H1 (cell line): ENCODE data around the gene KEL. TPM values are rescaled to one million over a fixed set of nuclear protein-coding genes. Genes with fewer than 3 reads are reported as not detected.

ENCODE experiments used
- CTCF ChIA-PET: fragments of 300-600 bp; sonication (Branson Sonifier 250); formaldehyde crosslinking; loops from one replicate; lab custom pipeline; 2021; ENCODE audit not compliant: partially characterized antibody; lab: Charles Lee
- POLR2A ChIA-PET: fragments of 300-600 bp; sonication (Branson Sonifier 250); formaldehyde crosslinking; loops from one replicate; lab custom pipeline; 2021; ENCODE audit warnings: inconsistent platforms; ENCODE audit not compliant: partially characterized antibody; lab: Charles Lee
- DNase-seq, 2 experiments: peaks; one replicate each; pipeline versions ENCODE4 v3.0.0 to v3.0.0-alpha.2; 2010 to 2022; ENCODE audit warnings: low spot score in 2 of 2, low read depth in 1 of 2, mixed read lengths in 1 of 2
- FAIRE-seq: peaks from 2 replicates; lab custom pipeline; 2011; peaks lifted over from hg19 to GRCh38; lab: Jason Lieb, UNC
- H2AFZ ChIP-seq: 2 replicates; pipeline ENCODE4 v1.8.1; 2012; ENCODE audit warnings: low read length, inconsistent platforms
- H2AK5ac ChIP-seq: 2 replicates; pipeline ENCODE4 v1.6.1; 2013; ENCODE audit warnings: low read depth, low read length
- H2BK120ac ChIP-seq: replicated peaks from 2 replicates; pipeline ENCODE3; 2013; ENCODE audit warnings: low read depth, low read length, inconsistent platforms
- H2BK12ac ChIP-seq: 2 replicates; pipeline ENCODE4 v1.6.1; 2013; ENCODE audit warnings: low read depth, low read length
- H2BK15ac ChIP-seq: 2 replicates; pipeline ENCODE4 v1.6.1; 2013; ENCODE audit warnings: low read length
- H2BK20ac ChIP-seq: 2 replicates; pipeline ENCODE4 v1.6.1; 2013; ENCODE audit warnings: low read length
- H2BK5ac ChIP-seq: 2 replicates; pipeline ENCODE4 v1.6.1; 2013; ENCODE audit warnings: low read depth, low read length
- H3K14ac ChIP-seq: 2 replicates; pipeline ENCODE4 v1.6.1; 2013; ENCODE audit warnings: inconsistent platforms; ENCODE audit not compliant: insufficient read length
- H3K18ac ChIP-seq: 2 replicates; pipeline ENCODE4 v1.6.1; 2013; ENCODE audit warnings: low read length; ENCODE audit errors: extremely low read depth
- H3K23ac ChIP-seq: 2 replicates; pipeline ENCODE4 v1.6.1; 2013; ENCODE audit warnings: inconsistent platforms; ENCODE audit not compliant: insufficient read length
- H3K23me2 ChIP-seq: 2 replicates; pipeline ENCODE4 v1.6.1; 2013; ENCODE audit warnings: low read depth, low read length
- H3K27ac ChIP-seq: 2 replicates; pipeline ENCODE4 v1.6.1; 2011; ENCODE audit warnings: low read depth, low read length, inconsistent platforms
- H3K27me3 ChIP-seq, 4 experiments: replicated peaks in 1 of 4; 1 replicate in 1 of 4; 2 replicates in 3 of 4; pipeline versions ENCODE4 v1.6.1 to v1.8.1; 2011 to 2013; ENCODE audit warnings: low read length in 3 of 4, mild to moderate bottlenecking in 3 of 4, inconsistent platforms in 2 of 4, mixed read lengths in 2 of 4, moderate library complexity in 1 of 4; ENCODE audit not compliant: control insufficient read depth in 3 of 4, insufficient read depth in 3 of 4; ENCODE audit errors: extremely low read depth in 1 of 4
- H3K36me3 ChIP-seq, 4 experiments: 2 replicates each; pipeline versions ENCODE4 v1.6.1 to v1.8.1; 2011 to 2013; ENCODE audit warnings: mild to moderate bottlenecking in 4 of 4, low read length in 3 of 4, moderate library complexity in 2 of 4, control low read depth in 1 of 4, inconsistent platforms in 1 of 4; ENCODE audit not compliant: insufficient read depth in 4 of 4, control insufficient read depth in 2 of 4
- H3K4ac ChIP-seq: replicated peaks from 2 replicates; pipeline ENCODE3; 2013; ENCODE audit warnings: low read length, low read depth, mixed read lengths, inconsistent platforms; ENCODE audit not compliant: insufficient read length
- H3K4me1 ChIP-seq, 4 experiments: replicated peaks in 1 of 4; 1 replicate in 1 of 4; 2 replicates in 3 of 4; pipeline versions ENCODE4 v1.6.1 to v1.8.1; 2011 to 2013; ENCODE audit warnings: low read length in 3 of 4, inconsistent platforms in 2 of 4, mixed read lengths in 1 of 4; ENCODE audit not compliant: insufficient read depth in 4 of 4, control insufficient read depth in 3 of 4
- H3K4me2 ChIP-seq, 2 experiments: 2 replicates each; pipeline versions ENCODE4 v1.6.1 to v1.8.1; 2011 to 2013; ENCODE audit warnings: low read depth in 2 of 2, low read length in 2 of 2, control low read depth in 1 of 2, inconsistent platforms in 1 of 2, mild to moderate bottlenecking in 1 of 2; ENCODE audit not compliant: insufficient read depth in 1 of 2
- H3K4me3 ChIP-seq, 4 experiments: fragments of 200-600, 300-600 bp in 1 of 4; sonication (generic), shearing (Covaris generic), sonication (Bioruptor Twin) in 1 of 4; 2 replicates each; pipeline versions ENCODE4 v1.5.1 to v1.8.1; 2011 to 2016; ENCODE audit warnings: low read length in 4 of 4, low read depth in 3 of 4, control low read depth in 2 of 4, inconsistent platforms in 2 of 4, mild to moderate bottlenecking in 2 of 4, mixed read lengths in 1 of 4, moderate library complexity in 1 of 4; ENCODE audit not compliant: insufficient read depth in 2 of 4; ENCODE audit errors: extremely low read depth in 1 of 4
- H3K56ac ChIP-seq: replicated peaks from 2 replicates; pipeline ENCODE3; 2013; ENCODE audit warnings: low read depth, mild to moderate bottlenecking, mixed read lengths, low read length, inconsistent platforms; ENCODE audit not compliant: insufficient read length
- H3K79me1 ChIP-seq: 2 replicates; pipeline ENCODE4 v1.6.1; 2013; ENCODE audit warnings: low read depth, low read length, control low read depth
- H3K79me2 ChIP-seq, 2 experiments: 2 replicates each; pipeline versions ENCODE4 v1.6.1 to v1.8.1; 2012 to 2013; ENCODE audit warnings: low read length in 2 of 2, mild to moderate bottlenecking in 2 of 2, inconsistent platforms in 1 of 2; ENCODE audit not compliant: insufficient read depth in 2 of 2, control insufficient read depth in 1 of 2
- H3K9ac ChIP-seq, 4 experiments: replicated peaks in 1 of 4; 1 replicate in 1 of 4; 2 replicates in 3 of 4; pipeline versions ENCODE4 v1.6.1 to v1.8.1; 2011 to 2013; ENCODE audit warnings: low read depth in 3 of 4, low read length in 3 of 4, control low read depth in 2 of 4, mild to moderate bottlenecking in 2 of 4, moderate library complexity in 2 of 4, inconsistent platforms in 1 of 4; ENCODE audit errors: extremely low read depth in 1 of 4
- H3K9me3 ChIP-seq, 2 experiments: 2 replicates each; pipeline versions ENCODE4 v1.6.1 to v1.8.1; 2012 to 2013; ENCODE audit warnings: mild to moderate bottlenecking in 2 of 2, moderate library complexity in 2 of 2, control low read depth in 1 of 2, inconsistent platforms in 1 of 2, low read depth in 1 of 2, low read length in 1 of 2, mixed read lengths in 1 of 2; ENCODE audit not compliant: insufficient read depth in 2 of 2
- H4K20me1 ChIP-seq, 2 experiments: replicated peaks in 1 of 2; 2 replicates each; pipeline versions ENCODE3 to v1.8.1; 2011 to 2013; ENCODE audit warnings: inconsistent platforms in 2 of 2, low read length in 2 of 2, mild to moderate bottlenecking in 1 of 2; ENCODE audit not compliant: insufficient read depth in 2 of 2, control insufficient read depth in 1 of 2
- H4K5ac ChIP-seq: 2 replicates; pipeline ENCODE4 v1.6.1; 2013; ENCODE audit warnings: low read length, low read depth, mixed read lengths, inconsistent platforms; ENCODE audit not compliant: insufficient read length
- H4K8ac ChIP-seq: 2 replicates; pipeline ENCODE4 v1.8.0; 2013; ENCODE audit warnings: mild to moderate bottlenecking, moderate library complexity, low read length, inconsistent platforms; ENCODE audit not compliant: insufficient read depth; ENCODE audit errors: extremely low read depth
- H4K91ac ChIP-seq: replicated peaks from 2 replicates; pipeline ENCODE3; 2013; ENCODE audit warnings: low read length, mixed read lengths, inconsistent platforms; ENCODE audit not compliant: insufficient read length
- CHD2 ChIP-seq: IDR thresholded peaks from 2 replicates; pipeline ENCODE4 v1.6.1; 2012; ENCODE audit warnings: low read length, improper control_type of control experiment
- E2F6 ChIP-seq: IDR thresholded peaks from 2 replicates; pipeline ENCODE4 v1.6.1; 2012; ENCODE audit warnings: inconsistent platforms
- EZH2 ChIP-seq: fragments of 200-600 bp; sonication (generic); IDR thresholded peaks from 2 replicates; pipeline ENCODE4 v1.7.1; 2012; ENCODE audit warnings: low read depth, mild to moderate bottlenecking, moderate library complexity, low read length, inconsistent platforms; ENCODE audit not compliant: severe bottlenecking
- KDM1A ChIP-seq: fragments of 200-600, 300-600 bp; sonication (generic); IDR thresholded peaks from 2 replicates; pipeline ENCODE4 v1.7.1; 2016; ENCODE audit warnings: mild to moderate bottlenecking, low read length, borderline replicate concordance
- NRF1 ChIP-seq: IDR thresholded peaks from 2 replicates; pipeline ENCODE4 v1.6.1; 2011; ENCODE audit warnings: mild to moderate bottlenecking, low read depth, low read length, improper control_type of control experiment
- POU5F1 ChIP-seq: IDR thresholded peaks from 2 replicates; pipeline ENCODE4 v1.6.1; 2011; ENCODE audit warnings: low read depth, mild to moderate bottlenecking, low read length, moderate library complexity
- RAD21 ChIP-seq, 2 experiments: IDR thresholded peaks in 1 of 2; conservative IDR thresholded peaks in 1 of 2; 2 replicates each; pipeline ENCODE4 v1.6.1; 2011; ENCODE audit warnings: low read depth in 2 of 2, low read length in 2 of 2, improper control_type of control experiment in 1 of 2, inconsistent platforms in 1 of 2, mild to moderate bottlenecking in 1 of 2, moderate library complexity in 1 of 2
- SP1 ChIP-seq: IDR thresholded peaks from 2 replicates; pipeline ENCODE4 v1.6.1; 2011; ENCODE audit warnings: low read depth, low read length
- WGBS, 2 experiments: shearing (Covaris generic) in 1 of 2; methylation state at CpG; one replicate each; pipeline versions ENCODE4 v1.1.6 to v1.1.7; 2013 to 2015; ENCODE audit warnings: low lambda C conversion rate in 2 of 2, mixed read lengths in 2 of 2, inconsistent platforms in 1 of 2, low coverage in 1 of 2, missing lambda C conversion rate in 1 of 2; ENCODE audit not compliant: insufficient replicate concordance in 2 of 2, insufficient coverage in 1 of 2, insufficient read length in 1 of 2; ENCODE audit errors: extremely low coverage in 1 of 2, missing lambda C conversion rate in 1 of 2; 5-methylcytosine and 5-hydroxymethylcytosine counted together
- polyA plus RNA-seq, 7 experiments: library from polyadenylated mRNA; depleted of rRNA in 3 of 7; stranded (reverse) in 5 of 7; unstranded in 2 of 7; fragments of >200 nt in 5 of 7; fragments of 200-250 nt in 2 of 7; gene quantifications; 1 replicate in 5 of 7; 2 replicates in 1 of 7; 4 replicates in 1 of 7; pipeline versions ENCODE4 v1.2.1 to v1.2.3, GENCODE V29; 2011 to 2013; ENCODE audit warnings: missing spikeins in 2 of 7, mixed read lengths in 2 of 7
- total RNA-seq: library from RNA; stranded (reverse); fragmentation: NEBNext Ultra II Directional; extraction: Animal tissue kit (Norgen Biotek cat#: 25700); gene quantifications from 2 replicates; pipeline ENCODE4 v1.2.1, GENCODE V29; 2021
- TF ChIP-seq, protein P1 (sequence below), 3 experiments: IDR thresholded peaks; 1 replicate in 2 of 3; 2 replicates in 1 of 3; pipeline versions ENCODE4 v1.5.1 to v1.6.1; 2011; ENCODE audit warnings: low read length in 3 of 3, mild to moderate bottlenecking in 3 of 3, inconsistent platforms in 2 of 3, low read depth in 1 of 3, moderate library complexity in 1 of 3; ENCODE audit not compliant: insufficient read depth in 1 of 3; ENCODE audit errors: control extremely low read depth in 1 of 3

Gene KEL
- total and polyA plus RNA-seq, 2 of the 8 experiments (the other 6 are each of a cell fraction or from before 2014, with no cell fraction given): 1.8 to 1.9 TPM

DNA sequence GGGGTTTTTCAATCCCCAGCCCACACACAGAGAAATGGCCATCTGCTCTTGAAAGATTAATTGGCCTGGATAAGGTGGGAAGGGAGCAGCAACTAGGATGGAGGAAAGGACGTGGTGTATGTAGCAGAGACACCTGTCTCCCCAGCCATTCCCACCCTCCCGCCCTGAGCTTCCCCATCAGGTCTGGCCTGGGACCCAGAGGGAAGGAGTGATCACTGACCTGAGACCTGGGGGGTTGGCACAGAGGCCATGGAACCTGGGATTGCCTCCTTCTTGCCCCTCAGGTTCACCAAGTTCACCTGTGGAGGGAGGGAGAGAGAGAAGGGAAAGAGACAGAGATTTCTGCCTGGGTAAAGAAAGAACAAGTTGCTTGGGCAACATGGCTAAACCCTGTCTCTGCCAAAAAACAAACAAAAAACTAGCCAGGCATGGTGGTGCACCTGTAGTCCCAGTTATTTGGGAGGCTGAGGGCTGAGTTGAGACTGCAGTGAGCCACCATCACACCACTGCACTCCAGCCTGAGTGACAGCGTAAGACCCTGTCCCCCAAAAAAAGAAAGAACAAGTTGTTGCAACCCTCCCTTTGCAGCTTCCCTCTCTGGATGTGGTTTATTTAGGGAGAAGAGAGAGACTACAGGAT lies 65.3 kb downstream of the KEL start:
- H3K4ac ChIP-seq: no peak overlapping the region
- peaks cover 0 to 2% of the 10 kb centered on the region in 2 experiments for H4K20me1 ChIP-seq
- no peak overlapping the region for H3K14ac ChIP-seq
- no peak overlapping the region for H4K8ac ChIP-seq
- no peak for FAIRE-seq
- POLR2A ChIA-PET: no interaction called here
- H2BK15ac ChIP-seq: no peak overlapping the region
- H3K27ac ChIP-seq: no peak overlapping the region
- no peaks in the 10 kb centered on the region for H3K79me1 ChIP-seq
- no peaks in the 10 kb centered on the region for H3K79me2 ChIP-seq
- H4K5ac ChIP-seq: no peak overlapping the region
- no peaks in the 10 kb centered on the region for H3K23me2 ChIP-seq
- H2AK5ac ChIP-seq: no peak overlapping the region
- H3K4me3 ChIP-seq: no peak overlapping the region
- DNase-seq: no peak
- peaks cover 0 to 3% (median 0%) of the 10 kb centered on the region in 4 experiments; a peak in 1 of 7 replicates for H3K4me1 ChIP-seq
- no peak overlapping the region for H3K9ac ChIP-seq
- H2BK120ac ChIP-seq: no peak overlapping the region
- H3K27me3 ChIP-seq: no peaks in the 10 kb centered on the region; a peak in 1 of 7 replicates
- H2AFZ ChIP-seq: no peak overlapping the region
- no peak overlapping the region for H3K4me2 ChIP-seq
- no peaks in the 10 kb centered on the region for H3K36me3 ChIP-seq
- no peak overlapping the region; the same call in 1 of the 2 replicates for H3K18ac ChIP-seq
- no peak overlapping the region for H3K23ac ChIP-seq
- H3K9me3 ChIP-seq: no peaks in the 10 kb centered on the region
- H2BK5ac ChIP-seq: no peak overlapping the region
- no peak overlapping the region for H2BK12ac ChIP-seq
- no peak overlapping the region for H2BK20ac ChIP-seq
- H4K91ac ChIP-seq: no peak overlapping the region
- CTCF ChIA-PET: interaction anchor here (0.8 to 8.2 kb wide), 7 partner anchors 13 to 106 kb away, joined by 3 to 69 read pairs (median 22); partner anchors contain the start of gene LLCFC1
- WGBS, 2 experiments: 88% methylated on average over 1 of the region's 3 CpGs; no CpG with 5 or more reads in 1 of the 2 experiments
- H3K56ac ChIP-seq: no peak overlapping the region
- TF ChIP-seq EZH2 (no peak), NRF1 (no peak), E2F6 (no peak), KDM1A (no peak), RAD21 (IDR thresholded peaks at IDR 0.05 in 1 of 2, conservative IDR thresholded peaks at IDR 0.05 in 1 of 2; ENCODE audit: low read depth in 2 of 2, low read length in 2 of 2) (no peak), SP1 (no peak), CHD2 (no peak), POU5F1 (no peak)
- TF ChIP-seq, protein P1, sequence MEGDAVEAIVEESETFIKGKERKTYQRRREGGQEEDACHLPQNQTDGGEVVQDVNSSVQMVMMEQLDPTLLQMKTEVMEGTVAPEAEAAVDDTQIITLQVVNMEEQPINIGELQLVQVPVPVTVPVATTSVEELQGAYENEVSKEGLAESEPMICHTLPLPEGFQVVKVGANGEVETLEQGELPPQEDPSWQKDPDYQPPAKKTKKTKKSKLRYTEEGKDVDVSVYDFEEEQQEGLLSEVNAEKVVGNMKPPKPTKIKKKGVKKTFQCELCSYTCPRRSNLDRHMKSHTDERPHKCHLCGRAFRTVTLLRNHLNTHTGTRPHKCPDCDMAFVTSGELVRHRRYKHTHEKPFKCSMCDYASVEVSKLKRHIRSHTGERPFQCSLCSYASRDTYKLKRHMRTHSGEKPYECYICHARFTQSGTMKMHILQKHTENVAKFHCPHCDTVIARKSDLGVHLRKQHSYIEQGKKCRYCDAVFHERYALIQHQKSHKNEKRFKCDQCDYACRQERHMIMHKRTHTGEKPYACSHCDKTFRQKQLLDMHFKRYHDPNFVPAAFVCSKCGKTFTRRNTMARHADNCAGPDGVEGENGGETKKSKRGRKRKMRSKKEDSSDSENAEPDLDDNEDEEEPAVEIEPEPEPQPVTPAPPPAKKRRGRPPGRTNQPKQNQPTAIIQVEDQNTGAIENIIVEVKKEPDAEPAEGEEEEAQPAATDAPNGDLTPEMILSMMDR (IDR thresholded peaks at IDR 0.05; ENCODE audit: control extremely low read depth in 1 of 3, insufficient read depth in 1 of 3, low read depth in 1 of 3, low read length in 3 of 3): no peak
